GM18861 (cell line): ENCODE measurements around the gene SH2D6.
"Not testable (repeated sequence)": the region's sequence is repeated elsewhere in the genome, so short reads cannot be mapped to it uniquely, and the experiment has no call there.

Experiments used
- ATAC-seq: cut with Tn5 transposase; IDR thresholded peaks from one replicate; pipeline ENCODE4 v1.9.1; 2021; ENCODE audit not compliant: unreplicated experiment

SH2D6 gene

DNA sequence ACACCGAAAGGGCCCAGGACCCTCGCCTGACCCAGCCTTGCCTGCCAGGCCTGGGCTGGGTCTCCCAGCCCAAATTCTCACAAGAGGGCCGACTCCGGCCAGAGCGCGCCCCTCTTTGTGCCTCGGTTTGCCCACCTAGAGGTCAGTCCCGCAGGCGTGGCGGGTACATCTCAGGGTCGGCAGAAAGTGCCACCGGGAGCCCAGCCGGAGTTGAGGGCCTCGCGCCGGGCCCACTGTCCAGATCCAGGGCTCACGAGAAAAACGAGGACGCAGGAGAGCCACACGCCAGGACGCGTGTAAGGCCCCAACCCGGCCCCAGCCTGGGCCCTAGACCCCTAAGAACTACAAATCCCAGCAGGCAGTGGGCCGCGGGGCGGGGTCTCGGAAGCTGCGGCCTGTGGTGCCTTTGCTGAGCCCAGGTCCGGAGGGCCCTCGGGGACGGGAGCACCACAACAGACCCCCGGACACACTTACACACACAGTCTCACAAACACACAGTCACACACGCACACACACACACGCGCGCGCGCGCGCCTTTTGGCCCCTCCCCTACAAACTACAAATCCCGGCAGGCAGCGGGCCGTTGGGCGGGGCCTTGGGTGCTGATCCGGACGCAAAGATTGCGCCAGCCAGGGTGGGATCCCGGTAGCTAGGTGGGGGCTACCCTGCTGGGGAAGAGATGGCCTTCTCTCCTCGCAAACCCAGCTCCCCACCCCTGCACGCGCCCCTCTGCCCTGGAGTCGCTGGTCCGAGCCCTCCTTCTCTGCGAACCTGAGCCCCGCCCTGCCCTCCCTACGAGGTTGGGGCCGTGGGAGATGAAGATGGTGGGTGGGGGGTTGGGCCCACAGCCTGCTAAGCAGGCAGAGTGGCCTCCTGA is at the start of gene SH2D6:
TSS of gene SH2D6 (plus strand) at position 583 of the 877 bp plus-strand sequence. CDS start 10,752 bp downstream, outside the sequence.
- ATAC-seq, result peak; percentile 74

DNA sequence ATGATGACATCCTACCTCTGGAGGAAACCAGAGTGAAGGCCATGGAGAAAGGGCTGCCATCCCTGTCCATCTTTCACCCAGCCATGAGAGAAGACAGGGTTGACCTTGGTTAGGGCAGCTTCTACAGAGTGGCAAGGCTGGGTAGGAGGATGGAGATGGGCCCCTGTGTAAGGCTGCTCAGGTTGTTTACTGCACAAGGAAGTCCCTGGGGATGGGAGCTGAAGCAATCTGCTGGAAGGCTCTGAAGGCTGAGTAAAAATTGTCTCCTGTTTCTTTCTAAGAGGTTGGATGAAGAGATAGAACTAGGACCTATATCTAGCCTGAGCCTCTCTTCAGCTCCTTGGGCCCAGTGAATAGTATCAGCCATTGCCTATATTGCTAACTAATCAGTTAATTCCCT is 49.6 kb upstream of the SH2D6 start:
- no peak for ATAC-seq

DNA sequence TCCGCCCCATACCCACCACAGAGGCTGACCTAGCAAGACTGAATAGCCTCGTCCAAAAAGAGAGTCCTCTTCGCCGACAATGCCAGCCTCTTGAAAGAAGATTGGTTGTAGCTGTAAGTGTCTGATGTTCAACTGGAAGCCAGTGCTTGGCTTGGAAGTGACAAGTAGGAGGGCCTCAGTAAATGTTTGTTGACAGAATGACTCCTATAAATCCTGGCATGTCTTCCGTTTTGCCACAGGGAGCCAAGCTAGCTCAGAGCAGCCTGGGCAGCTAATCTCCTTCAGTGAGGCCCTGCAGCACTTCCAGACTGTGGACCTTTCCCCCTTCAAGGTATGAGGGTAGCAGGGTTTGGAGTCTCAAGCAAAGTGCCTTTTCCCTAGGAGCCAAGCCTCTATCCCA is 49.0 kb upstream of the SH2D6 start:
- ATAC-seq, result no peak

DNA sequence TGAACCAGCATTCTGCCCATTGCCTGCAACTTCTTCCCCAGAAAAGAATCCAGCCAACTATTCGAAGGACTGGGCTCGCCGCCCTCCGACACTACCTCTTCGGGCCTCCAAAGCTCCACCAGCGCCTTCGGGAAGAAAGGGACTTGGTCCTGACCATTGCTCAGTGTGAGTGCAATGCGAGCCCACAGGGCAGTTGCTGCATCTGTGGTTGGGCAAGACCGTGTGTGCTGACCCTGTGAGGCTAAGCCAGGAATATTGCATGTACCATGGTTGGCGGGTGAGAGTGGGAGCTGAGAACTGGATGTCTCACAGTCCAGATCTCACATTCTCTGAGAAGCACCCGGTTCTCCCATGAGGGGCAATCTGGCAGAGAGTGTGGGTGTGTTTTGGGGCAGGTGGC is 47.5 kb upstream of the SH2D6 start:
- ATAC-seq, result no peak

GRCh38 chr2:85376291-85377065 is 42.0 kb upstream of the SH2D6 start:
- no peak for ATAC-seq

DNA sequence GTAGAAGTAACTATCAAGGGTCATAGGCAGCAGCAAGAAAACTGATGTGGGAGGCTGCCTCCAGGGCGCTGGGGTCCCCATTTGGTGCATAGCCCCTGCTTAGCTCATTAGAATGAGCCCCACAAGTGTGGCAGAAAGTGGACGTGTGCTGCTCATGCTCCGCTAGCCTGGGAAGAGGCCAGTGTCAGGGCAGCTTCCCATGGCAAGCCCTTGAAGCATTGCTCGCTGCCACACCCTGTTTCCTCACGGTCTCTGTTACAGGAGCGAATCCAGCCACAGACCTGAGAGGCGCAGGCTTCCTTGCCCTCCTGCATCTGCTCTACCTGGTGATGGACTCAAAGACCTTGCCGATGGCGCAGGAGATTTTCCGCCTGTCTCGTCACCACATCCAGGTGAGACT is 41.4 kb upstream of the SH2D6 start:
- no peak for ATAC-seq

GRCh38 chr2:85378257-85378656 is 40.3 kb upstream of the SH2D6 start:
- ATAC-seq, result no peak

GRCh38 chr2:85380048-85380447 is 38.5 kb upstream of the SH2D6 start:
- ATAC-seq, result no peak

DNA sequence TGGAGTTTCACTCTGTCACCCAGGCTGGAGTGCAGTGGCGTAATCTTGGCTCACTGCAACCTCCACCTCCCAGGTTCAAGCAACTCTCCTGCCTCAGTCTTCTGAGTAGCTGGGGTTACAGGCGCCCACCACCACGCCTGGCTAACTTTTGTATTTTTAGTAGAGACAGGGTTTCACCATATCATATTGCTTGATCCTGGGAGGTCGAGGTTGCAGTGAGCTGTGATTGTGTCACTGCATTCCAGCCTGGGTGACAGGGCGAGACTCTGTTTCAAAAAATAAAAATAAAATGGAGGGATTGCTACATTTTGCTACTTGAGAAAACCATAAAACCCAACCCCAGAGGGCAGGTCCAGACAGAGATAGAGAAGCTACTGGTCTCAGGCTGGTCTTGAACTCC is 35.4 kb upstream of the SH2D6 start:
- not testable (repeated sequence) for ATAC-seq

DNA sequence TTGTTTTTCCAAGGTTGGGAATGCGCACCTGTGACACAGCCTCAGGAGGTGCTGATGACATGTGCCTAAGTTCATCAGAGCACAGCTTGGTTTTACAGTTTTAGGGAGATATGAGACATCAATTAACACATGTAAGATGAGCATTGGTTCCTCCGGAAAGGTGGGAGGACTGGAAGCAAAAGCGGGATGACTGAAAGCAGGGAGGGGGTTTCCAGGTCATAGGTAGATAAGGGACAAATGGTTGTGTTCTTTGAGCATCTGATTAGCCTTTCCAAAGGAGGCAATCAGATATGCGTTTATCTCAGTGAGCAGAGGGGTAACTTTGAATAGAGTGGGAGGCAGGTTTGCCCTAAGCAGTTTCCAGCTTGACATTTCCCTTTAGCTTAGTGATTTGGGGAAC is 34.7 kb upstream of the SH2D6 start:
- ATAC-seq, result no peak

DNA sequence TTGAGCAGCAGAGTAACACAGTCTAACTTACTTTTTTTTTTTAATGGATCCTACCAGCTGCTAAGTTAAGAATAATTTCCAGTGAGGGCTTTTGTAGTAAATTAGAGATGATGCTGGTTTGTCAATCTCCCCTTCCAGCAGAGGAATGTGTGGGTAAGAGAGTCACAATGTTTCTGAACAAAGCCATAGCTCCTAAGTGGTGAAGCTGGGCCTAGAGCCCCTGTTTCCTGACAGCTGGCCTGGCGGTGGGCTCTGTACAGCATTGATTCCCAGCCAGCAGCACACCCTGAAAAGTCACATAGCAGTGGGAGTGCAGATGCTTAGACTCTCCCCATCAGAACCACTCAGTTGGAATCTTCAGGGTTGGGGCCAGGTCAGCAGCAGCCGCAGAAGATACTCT is 32.8 kb upstream of the SH2D6 start:
- no peak for ATAC-seq

DNA sequence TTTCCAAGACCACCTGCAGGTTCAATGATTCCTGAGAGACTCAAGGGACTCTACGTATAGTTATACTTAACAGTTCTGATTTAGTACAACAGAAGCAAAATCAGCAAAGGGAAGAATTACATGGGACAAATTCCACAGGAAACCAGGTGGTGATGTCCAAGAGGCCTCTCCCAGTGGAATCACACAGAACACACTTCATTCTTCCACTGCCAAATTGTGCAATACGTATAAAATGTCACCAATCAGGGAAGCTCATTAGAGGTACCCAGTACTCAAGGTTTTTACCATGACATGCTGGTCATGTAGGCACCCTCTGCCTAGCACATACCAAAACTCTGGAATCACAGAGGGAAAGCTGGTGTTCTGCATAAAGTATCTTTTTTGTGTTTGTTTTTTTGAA is 30.8 kb upstream of the SH2D6 start:
- ATAC-seq, result no peak

GRCh38 chr2:85388878-85389538 is 29.5 kb upstream of the SH2D6 start:
- no peak for ATAC-seq

DNA sequence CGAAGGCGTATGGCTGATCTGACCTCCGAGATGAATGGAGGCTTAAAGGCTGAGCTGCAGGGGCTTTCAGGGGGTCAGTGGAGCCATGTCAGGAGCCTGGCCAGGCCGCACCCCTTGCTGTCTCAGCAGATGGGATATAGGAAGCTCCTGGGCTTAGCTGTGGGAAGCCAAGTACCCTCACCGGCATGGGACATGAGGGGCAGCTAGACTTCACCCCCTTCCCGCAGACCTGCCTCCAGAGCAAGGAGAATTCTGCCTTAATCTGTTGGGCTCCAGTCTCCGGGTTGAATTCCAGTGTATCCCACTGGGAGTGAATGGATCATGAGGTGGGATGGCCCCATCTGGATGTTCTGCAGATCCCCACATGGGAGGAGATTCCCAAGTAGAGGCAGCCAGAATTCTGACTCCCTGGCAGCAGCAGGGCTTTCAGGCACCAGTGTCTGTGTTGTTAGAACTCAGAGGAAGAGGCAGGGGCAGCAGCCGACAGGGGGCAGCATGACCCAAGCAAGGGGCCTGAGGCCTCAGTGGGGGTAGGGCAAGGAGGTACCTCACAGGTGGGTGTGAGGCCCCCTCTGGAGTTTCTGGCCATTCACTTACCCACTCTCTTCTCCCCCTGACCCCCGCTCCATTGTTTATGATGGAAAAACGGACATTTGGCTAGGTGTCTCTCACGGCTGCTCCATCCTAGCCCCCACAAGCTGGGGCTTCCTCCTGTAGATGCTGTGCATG is 27.4 kb upstream of the SH2D6 start:
- ATAC-seq, result no peak

GRCh38 chr2:85393836-85394235 is 24.7 kb upstream of the SH2D6 start:
- ATAC-seq, result no peak

GRCh38 chr2:85394261-85394681 is 24.2 kb upstream of the SH2D6 start:
- no peak for ATAC-seq

DNA sequence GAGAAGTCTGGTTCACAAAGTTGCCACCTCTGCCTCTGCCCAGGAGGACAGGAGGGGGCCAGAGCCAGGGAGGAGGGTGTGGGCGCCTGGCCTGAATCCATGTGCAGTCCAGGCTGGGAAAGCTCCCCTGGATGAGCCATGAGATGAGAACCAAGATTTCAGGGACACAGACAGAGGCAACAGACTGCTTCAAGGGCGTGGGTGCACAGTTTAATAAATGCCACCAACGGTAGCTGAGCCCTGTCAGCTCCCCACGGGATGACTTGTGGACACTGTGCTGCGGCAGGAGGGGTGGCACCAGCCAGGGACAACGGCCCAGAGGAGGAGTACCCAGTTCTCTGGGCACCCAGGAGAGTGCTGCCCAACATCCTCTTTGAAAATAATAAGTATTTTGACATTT is 23.5 kb upstream of the SH2D6 start:
- no peak for ATAC-seq

DNA sequence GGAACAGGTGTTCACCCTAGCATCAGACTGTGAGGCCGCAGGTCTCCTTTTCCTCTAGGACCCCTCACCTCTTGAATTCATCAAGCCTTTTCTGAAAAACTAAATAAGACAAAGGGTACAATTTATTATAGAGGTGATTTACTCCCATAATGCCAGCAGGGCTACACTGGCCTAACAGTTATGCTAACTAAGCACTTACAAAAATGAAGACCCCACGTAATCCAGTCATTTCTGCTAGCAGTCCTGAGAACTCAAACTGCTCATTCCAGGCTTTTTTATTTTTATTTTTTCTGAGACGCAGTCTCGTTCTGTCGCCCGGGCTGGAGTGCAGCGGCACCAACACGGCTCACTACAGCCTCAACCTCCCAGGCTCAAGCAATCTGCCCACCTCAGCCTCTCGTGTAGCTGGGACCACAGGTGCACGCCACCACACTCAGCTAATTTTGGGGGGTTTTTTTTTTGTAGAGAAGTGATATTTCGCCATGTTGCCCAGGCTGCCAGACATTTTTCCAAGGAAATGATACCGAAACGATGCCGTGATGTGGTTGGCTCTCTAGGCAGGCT is 22.5 kb upstream of the SH2D6 start:
- ATAC-seq, result no peak

- no peak for ATAC-seq
Observed at GRCh38 chr2:85396531-85397470, 21.7 kb upstream of the SH2D6 start.

GRCh38 chr2:85397925-85398331 is 20.6 kb upstream of the SH2D6 start:
- no peak for ATAC-seq
